D721Med (cell line): Measurements from ENCODE around the gene C11orf21.

ENCODE experiments used
- DNase-seq: peaks from one replicate; pipeline ENCODE4 v3.0.0; 2011; ENCODE audit warnings: low spot score; ENCODE audit not compliant: insufficient read length
- FAIRE-seq: peaks from 2 replicates; lab custom pipeline; 2011; peaks lifted over from hg19 to GRCh38; lab: Jason Lieb, UNC
- CTCF ChIP-seq: IDR thresholded peaks from 2 replicates; pipeline ENCODE4 v1.5.1; 2012; ENCODE audit warnings: mild to moderate bottlenecking, control low read depth; ENCODE audit not compliant: insufficient read depth; ENCODE audit errors: missing control alignments

Gene C11orf21

DNA sequence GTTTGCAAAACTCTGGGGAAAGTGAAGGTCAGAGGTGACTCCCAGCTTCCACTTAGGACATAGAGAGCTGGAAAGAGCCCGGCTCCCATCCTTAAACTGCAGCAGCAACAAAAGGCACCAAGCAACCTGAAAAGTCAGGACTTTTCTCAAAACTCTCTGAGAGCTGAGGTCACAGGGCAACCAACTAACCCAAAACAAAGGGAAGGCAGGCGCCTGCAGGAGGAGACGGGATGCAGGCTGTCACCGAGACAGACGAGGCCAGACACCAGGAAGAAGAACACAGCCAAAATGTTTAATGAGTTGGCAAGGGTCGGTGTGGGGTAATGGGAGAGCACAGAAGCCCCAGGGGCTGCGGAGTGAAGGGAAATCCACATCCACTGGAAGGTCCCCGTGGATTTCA, 51.2 kb downstream of the C11orf21 start:
- no peak for TF ChIP-seq CTCF
- no peak for FAIRE-seq
- no peak for DNase-seq

DNA sequence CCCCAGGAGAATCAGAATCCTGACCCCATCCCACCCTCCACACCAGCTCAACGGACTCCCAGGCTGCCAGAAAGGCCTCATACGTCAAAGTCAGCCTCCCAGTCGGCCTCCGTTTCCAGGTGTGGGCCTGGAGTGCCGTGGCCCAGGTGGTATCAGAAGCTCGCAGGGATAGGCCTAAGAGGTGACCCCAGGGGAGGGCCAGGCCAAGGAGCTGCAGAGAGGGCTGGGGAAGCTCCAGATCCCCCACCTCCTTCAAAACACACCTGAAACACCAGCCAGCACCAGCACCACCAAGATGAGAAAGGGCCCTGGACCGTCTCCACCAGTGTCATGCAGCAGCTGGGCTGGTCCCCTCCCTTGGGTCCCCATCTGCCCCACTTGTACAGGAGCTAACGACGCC, 51.7 kb downstream of the C11orf21 start:
- no peak for DNase-seq
- FAIRE-seq, result no peak
- TF ChIP-seq CTCF, result no peak

DNA sequence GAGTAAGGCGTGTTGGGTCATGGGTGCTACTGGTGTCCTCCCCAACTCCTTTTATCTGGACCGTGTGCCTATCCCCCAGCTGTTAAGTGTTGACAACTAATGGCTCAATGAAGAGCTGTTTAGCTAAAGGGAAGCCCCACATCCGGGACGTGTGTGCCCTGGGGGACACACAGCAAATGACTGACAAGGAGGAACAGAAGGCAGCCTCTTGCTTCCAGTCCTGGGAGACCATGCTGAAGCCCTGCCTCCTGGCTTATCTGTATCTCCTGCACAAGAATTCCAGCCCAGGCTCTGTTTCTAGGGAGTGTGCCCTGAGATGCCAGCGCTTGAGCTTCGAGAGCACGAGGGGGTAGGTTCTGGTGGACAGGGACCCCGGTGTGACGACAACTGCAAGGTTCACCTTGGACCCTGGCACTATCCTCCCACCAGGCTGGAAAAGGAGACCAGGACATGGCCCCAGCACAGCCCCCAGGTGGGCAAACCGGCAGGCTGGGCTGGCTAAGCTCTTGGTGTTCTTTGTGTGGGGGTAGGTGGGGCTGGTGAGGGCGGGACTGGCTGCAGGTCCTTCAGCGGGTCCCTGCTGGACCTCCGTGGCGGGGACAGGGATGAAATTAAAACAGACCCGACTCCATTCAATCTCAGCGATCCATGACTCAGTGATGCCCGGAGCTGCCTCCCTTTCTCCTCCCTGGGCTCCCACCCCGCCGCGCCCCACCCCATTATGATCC, 52.4 kb downstream of the C11orf21 start:
- no peak for TF ChIP-seq CTCF
- DNase-seq, result no peak
- FAIRE-seq, result no peak

DNA sequence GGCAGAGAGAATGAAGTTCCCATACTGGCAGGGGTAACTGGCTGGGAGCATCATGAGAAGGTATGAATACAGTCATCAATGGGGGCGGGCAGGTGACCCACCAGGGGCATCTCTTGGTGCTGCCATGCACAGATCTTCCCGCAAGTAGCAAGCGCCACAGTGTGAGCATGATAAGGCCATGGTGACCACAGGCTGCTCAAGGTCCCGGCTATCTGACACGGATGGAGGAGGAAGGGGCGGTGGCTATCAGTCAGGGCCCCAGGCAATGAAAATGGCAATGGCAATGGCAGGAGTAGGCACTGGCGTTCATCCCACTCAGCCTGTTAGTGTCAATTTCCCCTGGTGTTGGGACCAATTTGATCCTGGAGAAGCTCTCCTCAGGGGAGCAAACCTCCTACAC, 53.0 kb downstream of the C11orf21 start:
- FAIRE-seq (no peak), DNase-seq (no peak)
- TF ChIP-seq CTCF, result no peak

DNA sequence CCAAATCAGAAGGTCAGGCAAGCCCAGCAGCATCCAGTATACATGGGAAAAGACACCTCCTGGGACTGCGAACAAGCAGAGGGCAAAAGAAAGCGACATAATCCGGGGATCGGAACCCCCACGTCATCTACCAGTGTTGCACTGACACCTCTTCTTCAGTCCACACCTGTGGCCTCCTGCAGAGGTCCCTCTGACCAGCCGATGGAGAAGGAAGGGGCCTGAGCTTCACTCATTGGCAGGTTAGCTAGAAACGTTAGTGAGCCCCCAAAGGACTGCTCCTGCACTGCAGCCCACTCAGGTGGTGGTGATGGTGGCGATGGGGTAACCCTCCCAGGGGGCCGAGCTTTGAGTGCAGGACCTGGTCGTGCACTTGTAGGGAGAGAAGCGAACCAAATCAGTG, 53.5 kb downstream of the C11orf21 start:
- no peak for TF ChIP-seq CTCF
- FAIRE-seq (no peak), DNase-seq (no peak)

- no peak for DNase-seq
- no peak for TF ChIP-seq CTCF
- FAIRE-seq, result no peak
Observed at GRCh38 chr11:2247496-2247895, 54.2 kb downstream of the C11orf21 start.
